GM21367 (cell line): ENCODE measurements around the gene PPFIA2.
A peak's percentile ranks its signal among the peaks of the same experiment; 100 is the strongest.

Source experiments
- ATAC-seq: cut with Tn5 transposase; IDR thresholded peaks from one replicate; pipeline ENCODE4 v1.9.1; 2021; ENCODE audit not compliant: unreplicated experiment

The PPFIA2 gene

DNA sequence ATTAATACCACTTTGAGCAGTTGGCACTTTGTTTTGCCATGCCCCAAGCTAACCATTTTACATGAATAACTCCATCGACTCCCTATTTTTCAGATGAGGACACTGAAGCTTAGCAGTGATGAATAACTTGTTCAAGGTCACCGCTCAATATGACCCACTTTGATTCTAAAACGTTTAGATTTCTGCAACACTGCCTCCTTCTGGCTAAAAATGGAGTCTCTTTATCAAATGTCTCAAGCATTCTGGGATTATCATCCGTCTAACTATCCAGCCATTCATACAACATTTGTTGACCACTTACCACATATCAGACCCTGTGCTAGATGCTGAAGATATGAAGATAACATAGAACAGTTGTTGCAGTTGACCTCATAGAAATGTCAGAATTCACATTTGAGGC is 298.0 kb downstream of the PPFIA2 start:
- no peak for ATAC-seq

DNA sequence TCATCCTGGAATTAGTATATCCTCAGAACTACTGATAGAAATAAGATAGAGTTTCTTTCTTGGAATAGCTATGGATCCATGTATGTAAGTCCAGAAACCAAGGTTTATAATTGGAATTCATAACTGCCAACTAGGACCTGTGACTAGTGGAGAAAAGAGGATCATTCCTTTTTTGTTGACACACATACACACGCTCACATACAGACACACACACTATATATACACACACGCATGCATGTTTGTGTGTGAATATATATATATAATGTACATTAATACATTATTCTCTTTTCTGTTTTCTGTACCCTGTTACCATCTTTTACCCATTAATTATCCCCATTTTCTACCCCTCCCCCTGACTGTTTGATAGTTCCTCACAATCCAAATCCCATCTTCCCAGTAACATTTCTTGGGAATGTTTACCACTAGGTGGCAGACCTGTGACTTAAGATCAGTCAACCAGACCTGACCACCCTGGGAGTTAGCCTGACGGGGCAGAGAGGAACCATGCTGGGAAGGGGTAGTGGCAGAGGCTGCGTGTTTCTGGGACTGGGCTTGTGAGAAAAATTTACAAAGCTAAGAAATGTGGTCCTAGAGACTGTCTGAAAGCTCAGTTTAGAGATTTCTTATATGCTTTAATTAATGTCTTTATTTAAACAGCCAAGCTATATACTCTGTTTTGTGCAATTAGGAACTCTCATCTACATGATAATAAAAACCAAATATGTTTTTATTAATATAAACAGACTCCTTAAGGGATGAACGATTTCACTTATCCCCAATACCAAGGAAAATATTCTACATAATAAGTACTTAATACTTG is 308.0 kb downstream of the PPFIA2 start:
- peak; percentile 75 for ATAC-seq

DNA sequence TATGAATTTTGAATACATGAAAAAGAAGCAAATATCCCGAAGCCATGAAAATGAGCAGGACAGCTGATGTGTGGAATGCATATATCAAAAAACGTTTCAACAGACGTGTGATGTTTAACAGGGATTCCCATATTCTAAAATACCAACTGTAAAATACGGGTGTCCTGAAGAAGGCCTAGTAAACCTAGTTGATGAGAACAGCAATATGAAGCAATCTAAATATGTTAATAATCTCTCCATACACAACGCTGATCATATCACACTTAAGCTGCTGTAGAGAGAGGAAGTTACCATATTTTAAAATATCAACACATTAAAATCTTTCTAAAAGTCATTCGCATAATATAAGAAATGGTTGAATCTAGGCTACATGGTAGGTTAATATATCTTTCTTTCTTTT is 317.5 kb downstream of the PPFIA2 start:
- no peak for ATAC-seq

DNA sequence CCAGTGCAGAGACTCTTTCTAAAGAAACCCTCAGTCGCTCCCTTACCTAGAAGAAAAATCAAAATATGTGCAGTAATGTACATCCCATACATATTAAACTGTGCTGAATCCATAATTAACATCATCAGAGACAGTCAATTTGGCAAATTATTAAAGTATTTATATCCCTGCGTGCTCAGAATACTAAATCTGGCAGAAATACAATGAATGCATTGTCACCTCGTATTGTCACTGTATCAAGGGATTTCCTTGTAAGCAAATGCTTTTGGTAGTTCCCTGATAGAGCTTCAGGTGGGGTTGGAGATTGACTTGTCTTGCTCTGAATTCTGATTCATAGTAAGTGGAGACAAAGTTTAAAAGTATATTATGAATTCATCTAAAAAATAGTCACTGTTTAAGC is 319.1 kb downstream of the PPFIA2 start:
- ATAC-seq = no peak

DNA sequence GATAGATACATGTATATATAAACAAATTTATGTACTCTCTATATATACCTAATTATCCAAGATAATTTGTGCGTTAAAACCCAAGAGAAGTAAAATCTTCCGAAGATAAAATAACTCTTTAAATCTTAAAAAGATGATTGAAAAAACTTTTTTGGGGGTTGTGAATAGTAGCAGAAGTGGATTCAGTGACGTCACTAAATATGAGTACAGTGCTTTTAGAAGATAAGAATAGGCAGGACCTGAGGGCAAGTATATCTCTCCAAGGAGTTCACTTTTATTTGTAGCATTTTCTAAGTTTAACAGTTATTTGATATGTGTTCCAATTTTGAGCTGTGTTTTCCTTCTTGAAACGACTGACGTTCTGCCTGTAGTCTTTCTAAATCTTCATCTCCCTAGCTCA is 319.8 kb downstream of the PPFIA2 start:
- ATAC-seq = no peak

DNA sequence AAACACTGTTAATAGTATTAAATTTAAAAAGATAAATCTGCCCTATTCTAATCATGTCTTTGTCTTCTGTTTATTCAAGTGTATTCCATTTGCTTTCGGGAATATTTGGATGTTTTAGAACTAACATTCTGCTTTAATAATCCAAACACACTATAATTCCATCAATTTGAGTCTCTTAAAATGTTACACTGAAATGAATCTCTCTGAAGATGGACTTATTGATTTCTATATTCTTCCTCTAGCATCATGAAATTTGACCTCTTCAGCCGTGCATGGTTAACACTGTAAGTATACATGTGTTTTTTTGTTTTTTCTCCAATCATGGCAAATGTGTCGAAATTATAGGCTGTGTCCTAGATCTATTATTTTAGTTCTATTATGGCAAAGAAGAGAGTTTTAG is 342.1 kb downstream of the PPFIA2 start:
- no peak for ATAC-seq

DNA sequence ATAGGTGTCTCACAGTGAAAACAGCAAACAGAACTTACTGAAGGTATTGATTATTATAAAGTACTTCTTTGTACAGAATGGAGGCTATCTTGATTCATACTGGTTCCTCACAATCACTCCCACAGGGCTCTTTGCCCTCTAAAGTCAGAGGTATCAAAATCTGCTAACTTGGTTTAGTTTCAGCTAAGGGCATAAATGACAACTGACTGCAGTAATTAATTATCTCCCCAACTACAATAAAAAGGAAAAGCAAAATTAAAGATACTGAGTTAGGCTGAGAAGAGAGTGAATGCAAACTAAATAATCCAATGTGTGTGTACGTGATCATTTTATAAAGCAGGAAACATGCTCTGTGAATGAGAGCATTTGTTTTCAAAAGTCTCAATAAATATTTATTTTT is 342.6 kb downstream of the PPFIA2 start:
- ATAC-seq = no peak

DNA sequence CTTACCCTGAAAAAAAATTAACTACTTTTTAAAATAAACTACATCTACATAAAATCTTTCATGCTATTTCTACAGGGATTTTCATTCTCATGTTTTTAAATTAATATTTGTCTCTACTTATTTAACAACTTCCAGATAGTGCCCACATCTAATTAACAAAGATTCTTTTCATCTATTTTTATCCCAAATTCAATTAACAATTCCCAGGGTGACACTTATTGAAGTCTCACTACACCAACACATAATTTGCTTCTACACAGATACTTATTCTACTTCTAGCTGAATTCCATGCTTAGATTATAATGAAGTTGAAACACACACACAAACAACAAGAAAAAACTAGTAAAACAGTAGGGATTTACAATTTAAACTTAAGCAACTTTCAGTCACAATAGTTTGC is 344.7 kb downstream of the PPFIA2 start:
- no peak for ATAC-seq

DNA sequence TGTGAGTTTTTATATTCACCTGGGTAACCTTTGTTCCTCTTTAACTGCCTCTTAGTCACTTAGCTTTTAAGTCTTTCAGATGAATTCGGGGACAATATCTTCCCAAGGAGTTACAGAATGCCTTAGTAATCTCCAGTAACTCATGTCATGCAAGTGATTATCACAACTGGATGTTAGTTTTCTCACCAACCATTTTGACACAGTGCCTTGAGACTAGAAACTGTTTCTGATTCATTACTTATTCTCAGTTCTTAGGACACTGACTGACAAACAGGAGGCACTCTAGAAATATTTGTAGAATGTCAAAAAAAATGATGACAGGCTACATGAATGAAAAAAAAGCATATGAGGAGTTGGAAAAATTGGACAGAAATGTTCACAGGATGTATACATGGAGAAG is 346.2 kb downstream of the PPFIA2 start:
- ATAC-seq = no peak

DNA sequence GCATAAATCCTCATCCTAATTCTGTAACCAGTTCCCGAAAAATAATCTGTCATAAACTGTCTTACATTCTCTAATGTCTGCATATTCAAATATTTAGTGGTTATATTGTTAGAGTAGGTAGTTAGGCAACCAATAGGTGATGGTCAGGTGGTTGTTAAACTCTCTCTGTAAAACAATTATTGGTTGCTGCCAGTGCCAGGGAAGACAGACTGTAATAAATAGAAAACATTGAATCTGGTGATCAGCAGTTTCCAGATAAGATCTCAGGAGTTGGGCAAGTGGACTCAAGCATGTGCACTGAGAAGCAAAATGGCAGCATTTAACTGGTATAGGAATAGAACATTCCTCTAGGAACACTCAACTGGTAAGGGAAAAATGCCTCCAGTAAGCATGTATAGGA is 355.8 kb downstream of the PPFIA2 start:
- no peak for ATAC-seq

DNA sequence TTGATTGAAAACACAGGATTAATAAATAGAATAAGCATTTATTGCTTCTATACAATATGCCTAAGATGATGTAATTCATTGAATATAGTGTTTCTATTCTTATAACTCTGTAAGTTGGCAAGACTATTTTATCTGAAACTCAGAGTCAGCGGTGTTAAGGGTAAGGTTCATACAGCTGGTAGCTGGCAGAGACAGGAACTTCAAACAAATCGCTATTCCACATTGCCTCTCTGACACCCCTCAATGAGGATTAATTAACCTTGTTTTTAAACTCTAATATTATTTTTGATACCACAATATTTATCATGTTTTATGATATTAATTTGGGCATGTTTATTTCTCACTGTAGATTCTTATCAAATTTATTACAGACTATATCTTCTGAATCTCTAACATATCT is 357.9 kb downstream of the PPFIA2 start:
- no peak for ATAC-seq

DNA sequence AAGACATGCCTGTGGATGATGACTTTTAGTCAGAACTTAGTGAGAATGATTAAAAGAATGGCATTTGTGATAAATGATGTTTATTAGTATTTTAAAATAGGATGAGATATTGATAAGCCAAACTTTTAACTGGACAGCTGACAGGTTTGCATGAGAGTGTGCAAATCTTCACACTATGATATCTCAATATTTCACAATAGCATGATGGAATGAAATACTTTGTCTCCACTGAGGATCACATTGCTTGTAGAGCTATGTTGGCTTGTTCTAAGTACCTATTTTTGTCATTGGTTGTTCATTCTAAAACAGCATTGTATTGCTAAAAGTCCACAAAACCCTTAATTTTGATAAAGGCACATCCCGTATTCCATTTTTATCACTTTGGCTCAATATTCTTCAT is 359.1 kb downstream of the PPFIA2 start:
- no peak for ATAC-seq

DNA sequence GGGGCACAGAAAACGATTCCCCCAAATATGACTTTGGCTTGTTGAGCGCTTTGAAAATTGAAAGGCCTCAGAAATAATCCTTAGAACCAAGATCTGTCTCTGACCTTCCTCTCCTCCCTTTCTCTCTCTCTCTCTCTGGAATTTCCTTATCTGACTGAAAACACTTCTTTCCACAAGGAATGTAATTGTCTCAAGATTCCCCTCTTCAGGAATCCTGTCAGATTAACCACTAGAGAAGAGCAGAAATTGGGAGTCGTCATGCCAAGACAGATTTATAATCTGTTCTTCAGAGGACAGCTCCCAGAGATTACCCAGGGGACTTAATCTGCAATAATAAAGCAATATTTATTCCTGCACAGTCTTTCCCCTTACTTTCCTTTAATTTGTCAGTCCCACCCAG is 363.7 kb downstream of the PPFIA2 start:
- ATAC-seq = no peak

DNA sequence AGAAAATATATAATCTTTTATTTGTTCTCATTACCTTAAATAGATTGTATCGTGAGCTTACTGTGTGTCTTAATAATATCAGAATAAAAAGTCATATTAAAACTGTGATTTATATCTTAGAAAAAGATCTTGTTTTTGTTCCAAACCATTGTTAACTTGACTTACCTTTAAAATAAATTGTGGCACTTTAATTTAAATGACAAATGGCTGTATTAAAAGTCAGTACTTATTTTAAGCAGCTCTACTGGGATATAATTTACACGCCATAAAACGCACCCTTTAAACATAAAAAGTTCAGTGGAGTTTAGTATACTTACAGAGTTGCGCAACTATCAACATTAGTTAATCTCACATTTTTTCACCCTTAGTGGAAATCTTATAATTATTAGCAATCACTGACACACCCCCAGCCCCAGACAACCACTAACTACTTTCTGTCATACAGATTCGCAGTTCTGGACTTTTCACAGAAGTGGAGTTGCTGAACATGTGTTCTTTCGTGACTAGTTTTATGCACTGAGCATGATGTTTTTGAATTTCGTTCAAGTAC is 369.5 kb downstream of the PPFIA2 start:
- no peak for ATAC-seq

DNA sequence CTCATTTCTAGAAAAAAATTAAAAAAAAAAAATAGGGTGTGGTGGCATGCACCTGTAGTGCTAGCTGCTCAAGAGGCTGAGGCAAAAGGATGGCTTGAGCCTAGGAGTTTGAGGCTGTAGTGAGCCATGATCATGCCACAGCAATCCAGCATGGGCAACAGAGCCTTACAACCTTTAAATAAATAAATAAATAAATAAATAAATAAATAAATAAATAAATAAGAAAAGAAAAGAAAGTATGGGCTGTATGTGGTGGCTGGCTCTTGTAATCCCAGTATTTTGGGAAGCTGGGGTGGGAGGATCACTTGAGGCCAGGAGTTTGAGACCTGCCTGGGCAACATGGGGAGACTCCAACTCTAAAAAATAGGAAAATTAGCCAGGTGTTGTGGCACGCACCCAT is 373.0 kb downstream of the PPFIA2 start:
- no peak for ATAC-seq

DNA sequence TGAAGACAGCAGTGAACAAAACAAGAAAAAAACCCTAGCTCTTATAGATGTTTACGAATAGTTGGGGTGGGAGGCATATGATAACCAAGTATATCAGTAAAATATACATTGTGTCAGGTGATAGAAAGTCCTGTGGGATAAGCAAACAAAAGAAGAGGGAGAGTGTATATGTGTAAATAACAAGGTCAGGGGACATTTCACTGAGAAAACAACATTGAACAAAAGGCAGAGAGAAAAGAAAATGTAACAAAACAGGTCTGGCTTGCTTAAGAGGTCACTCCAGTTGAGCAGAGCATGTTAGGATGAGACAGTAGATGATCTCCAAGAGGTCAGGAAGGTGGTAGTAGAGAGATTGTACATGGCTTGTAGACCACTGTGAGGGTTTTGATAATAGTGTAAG is 377.2 kb downstream of the PPFIA2 start:
- ATAC-seq = no peak

DNA sequence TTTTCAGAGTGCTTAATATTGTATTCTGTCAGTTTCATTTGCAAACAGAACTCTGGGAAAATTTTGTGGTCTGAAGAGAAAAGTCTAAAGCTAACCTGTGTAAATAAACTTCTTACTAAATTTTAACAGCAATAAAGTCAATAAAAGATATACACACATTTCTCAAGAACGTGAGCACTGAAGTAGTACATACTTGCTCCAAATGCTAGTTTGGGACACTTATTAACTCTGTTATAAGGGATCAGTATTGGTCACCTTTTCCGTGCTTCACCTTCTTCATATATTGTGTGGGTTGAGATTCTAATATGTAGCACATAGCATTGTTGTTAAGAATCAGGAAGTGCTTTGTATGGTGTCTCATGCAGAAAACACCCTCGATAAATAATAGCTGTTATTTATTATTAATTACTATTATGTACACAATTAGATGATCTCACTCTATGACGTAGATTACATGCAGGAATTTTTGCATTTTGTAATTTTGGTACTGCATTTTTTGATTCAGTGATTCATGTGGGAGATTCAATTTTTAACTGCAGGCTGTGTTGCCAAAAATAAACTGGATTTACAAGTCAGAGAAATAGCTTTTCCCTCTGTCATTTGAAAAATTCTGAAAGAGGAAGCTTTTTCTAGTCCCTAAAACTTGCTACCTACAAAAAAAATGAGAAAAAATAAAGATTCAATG is 380.4 kb downstream of the PPFIA2 start:
- no peak for ATAC-seq

DNA sequence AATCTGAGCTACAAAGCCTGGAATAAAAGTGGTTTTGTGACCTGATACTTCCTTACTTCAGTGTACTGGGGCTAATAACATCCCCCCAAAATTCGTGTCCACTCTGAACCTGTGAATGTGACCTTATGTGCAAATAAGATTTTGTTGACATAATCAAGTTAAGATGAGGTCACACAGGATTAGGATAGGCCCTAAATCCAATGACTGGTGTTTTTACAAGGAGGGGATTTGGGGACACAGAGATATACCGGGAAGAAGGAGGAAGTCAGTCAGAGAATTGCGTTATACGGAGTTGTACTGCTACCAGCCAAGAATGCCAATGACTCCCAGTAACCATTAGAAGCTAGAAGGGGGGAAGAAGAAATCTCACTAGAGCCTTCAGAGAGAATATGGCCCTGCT is 381.4 kb downstream of the PPFIA2 start:
- no peak for ATAC-seq

DNA sequence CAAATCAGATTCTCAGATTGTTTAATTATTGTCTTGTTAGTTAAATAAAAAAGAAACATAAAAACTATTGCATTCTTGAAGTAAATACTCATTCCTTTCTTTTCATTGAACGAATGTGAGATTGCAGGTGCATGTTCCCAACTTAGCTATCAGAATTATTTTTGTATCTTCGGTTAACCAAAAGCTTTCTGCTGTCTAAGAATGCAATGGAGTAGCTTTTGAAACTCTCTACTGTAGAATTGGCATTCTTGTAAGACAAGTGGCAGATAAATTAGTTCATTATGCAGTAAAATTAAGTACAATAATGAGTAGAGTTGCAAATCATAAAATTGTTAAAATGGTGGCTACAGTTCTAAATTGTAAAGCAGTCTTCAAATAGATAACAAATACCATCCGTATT is 383.2 kb downstream of the PPFIA2 start:
- no peak for ATAC-seq

DNA sequence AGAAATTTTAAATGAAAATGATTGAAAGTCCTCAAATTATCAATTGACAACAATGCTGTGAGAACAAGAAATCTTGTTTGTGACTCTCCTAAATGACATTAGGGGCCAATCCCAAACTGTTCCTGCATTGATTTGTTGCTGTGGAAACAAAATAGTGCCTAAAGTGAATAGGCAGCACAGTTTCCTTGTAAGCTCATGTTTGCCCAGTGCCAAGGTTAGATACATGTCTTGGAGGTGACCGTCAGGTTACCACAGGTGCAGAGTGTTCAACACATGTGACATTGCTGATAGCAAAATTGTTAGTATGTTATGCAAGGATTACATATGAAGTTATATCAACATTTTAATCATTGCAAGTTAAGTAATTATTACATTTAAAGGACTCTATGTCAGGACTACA is 388.7 kb downstream of the PPFIA2 start:
- no peak for ATAC-seq

DNA sequence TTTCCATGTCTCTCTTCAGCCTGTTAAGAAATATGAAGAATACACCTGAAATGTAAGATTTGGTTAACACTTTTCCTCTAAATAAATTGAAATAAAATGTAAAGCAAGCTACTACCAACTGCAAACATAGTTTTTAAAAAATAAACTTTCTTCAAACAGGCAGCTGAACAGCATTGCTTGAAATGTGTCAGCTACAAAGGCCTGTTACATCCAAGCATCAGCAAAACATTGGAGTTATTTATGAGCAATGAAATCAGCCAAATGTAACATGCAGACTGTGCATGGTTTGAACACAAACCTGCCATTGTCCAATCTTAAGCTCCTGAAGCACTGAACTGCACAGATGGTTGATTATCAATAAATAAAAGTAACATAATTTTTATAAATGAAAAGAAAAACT is 390.0 kb downstream of the PPFIA2 start:
- ATAC-seq = no peak

DNA sequence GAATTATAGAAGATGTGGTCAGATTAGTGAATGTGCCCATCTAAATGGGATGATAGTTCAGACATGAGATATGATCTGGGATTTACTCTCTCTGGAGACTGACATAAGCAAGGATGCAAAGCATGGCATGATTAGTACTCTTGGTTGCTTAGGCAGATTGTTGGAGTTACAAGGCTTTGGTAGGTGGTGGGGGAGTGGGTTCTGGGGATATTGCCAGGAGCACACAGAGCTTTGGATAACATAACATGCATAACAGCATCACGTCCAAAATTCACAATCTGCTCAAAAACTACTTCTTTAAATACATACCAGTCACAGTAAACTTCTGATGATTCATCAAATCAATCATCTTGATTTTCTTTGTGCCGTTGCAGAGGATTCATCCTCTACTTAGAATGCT is 393.9 kb downstream of the PPFIA2 start:
- no peak for ATAC-seq
